ENCODE data around the gene DOCK7. TPM values are rescaled to one million over a fixed set of nuclear protein-coding genes. Genes with fewer than 3 reads are reported as not detected.

Gene DOCK7
- total RNA-seq, 2 donors from 2014 or later, result 7.6 to 10.7 TPM

DNA sequence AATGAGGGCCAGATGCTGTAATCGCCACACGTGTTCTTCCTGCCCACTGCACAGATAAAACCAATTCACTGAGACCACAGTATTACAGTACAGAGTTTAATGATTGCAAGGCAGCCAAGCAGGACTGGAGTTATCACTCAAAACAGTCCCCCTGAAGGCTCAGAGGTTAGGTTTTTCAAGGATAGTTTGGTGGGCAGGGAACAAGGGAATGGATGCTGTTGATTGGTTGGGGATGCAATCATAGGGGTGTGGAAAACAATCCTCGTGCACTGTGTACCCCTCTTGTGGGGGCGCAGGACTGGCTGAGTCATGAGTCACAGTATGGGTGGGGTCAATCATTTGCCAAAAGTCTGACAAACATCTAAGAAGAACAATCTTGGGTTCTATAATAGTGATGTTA, 263.8 kb downstream of the DOCK7 start:
- H3K4me3 Mint-ChIP-seq, result no peak overlapping the region

DNA sequence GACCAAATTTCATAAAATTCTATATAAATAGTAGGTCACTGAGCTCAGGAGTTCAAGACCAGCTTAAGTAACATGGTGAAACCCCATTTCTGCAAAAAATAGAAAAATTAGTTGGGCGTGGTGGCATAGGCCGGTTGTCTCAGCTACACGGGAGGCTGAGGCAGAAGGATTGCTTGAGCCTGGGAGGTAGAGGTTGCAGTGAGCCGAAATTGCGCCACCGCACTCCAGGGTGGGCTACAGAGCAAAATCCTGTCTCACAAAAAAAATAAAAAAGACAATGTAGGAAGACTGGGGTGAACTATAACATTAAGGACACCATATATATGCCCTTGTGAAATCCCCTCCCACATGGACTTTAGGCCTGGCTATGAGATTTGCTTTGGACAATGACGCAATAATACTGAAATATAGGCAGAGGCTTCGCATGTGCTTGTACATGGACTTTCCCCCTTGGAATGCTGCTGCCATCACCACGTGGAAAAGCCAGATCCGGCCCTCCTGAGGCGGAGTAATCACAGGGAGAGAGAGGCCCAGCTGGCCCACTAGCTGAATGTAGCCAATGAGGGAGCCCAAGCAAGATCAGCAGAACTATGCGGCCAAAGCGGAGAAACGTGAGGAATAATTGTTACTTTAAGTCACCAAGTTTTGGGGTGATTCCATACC, 264.5 kb downstream of the DOCK7 start:
- no peak overlapping the region for H3K4me3 Mint-ChIP-seq
- DNase-seq, result no peak
- H3K4me1 Mint-ChIP-seq (ENCODE audit: low read depth), result no peaks in the 10 kb centered on the region
- H3K36me3 Mint-ChIP-seq (ENCODE audit: insufficient read depth in 2 of 2), result no peaks in the 10 kb centered on the region
- no peaks in the 10 kb centered on the region for H3K27me3 Mint-ChIP-seq (ENCODE audit: low read depth)
- no peak overlapping the region for H3K27ac Mint-ChIP-seq
- H3K9me3 Mint-ChIP-seq, result no peaks in the 10 kb centered on the region
- no peak for ATAC-seq (replicated peaks in 1 of 2)

More for the DNA sequence above, 263.8 kb downstream of the DOCK7 start:
- H3K27ac Mint-ChIP-seq, result no peak overlapping the region
- ATAC-seq (replicated peaks in 1 of 2), result no peak
- H3K27me3 Mint-ChIP-seq (ENCODE audit: low read depth), result no peaks in the 10 kb centered on the region
- no peaks in the 10 kb centered on the region for H3K36me3 Mint-ChIP-seq (ENCODE audit: insufficient read depth in 2 of 2)
- no peaks in the 10 kb centered on the region for H3K9me3 Mint-ChIP-seq
- DNase-seq, result no peak
- no peaks in the 10 kb centered on the region for H3K4me1 Mint-ChIP-seq (ENCODE audit: low read depth)

DNA sequence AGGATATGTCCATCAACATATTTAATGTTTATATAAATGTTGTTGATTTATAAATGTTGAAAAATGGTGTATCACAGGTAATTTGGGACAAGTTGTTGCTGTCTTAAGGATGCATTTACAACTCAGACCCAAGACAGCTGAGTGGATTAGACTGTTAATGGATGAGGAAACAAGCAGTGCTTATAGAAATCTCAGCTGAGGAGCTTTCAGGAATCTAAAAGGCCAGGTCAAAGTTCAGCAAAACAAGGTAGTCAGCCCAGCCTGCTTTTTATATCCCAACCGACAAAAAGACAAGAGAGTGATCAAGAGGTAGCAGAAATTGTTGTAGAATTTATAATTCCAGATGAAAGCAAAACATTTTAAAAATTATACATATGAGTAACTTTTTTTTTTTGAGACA, 268.0 kb downstream of the DOCK7 start:
- ATAC-seq (replicated peaks in 1 of 2) (no peak), DNase-seq (no peak)
- no peaks in the 10 kb centered on the region for H3K36me3 Mint-ChIP-seq (ENCODE audit: insufficient read depth in 2 of 2)
- no peaks in the 10 kb centered on the region for H3K4me1 Mint-ChIP-seq (ENCODE audit: low read depth)
- H3K9me3 Mint-ChIP-seq, result no peaks in the 10 kb centered on the region
- H3K4me3 Mint-ChIP-seq, result no peak overlapping the region
- no peak overlapping the region for H3K27ac Mint-ChIP-seq
- no peaks in the 10 kb centered on the region for H3K27me3 Mint-ChIP-seq (ENCODE audit: low read depth)

DNA sequence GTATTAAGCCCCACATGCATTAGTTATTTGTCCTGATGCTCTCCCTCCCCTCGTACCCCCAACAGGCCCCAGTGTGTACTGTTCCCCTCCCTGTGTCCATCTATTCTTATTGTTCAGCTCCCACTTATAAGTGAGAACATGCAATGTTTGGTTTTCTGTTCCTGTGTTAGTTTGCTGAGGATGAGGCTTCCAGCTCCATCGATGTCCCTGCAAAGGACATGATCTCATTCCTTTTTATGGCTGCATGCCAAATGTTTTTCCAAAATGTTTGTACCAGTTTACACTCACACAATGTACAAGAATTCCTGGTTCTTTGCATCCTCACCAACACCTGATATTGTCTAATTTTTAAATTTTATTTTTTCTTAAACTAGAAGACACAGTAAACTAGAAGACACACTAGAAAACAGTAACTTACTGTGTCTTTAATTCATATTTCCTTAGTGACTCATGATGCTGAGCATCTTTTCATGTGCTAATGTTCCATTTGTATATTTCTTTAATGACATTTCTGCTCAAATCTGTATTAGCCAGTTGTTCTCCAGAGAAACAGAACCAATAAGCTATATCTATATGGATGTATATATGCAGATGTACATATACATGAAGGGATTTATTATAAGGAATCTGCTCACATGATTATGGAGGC, 270.7 kb downstream of the DOCK7 start:
- Mint-ChIP-seq H3K4me3 (no peak overlapping the region), H3K27ac (no peak overlapping the region), H3K36me3 (ENCODE audit: insufficient read depth in 2 of 2) (no peaks in the 10 kb centered on the region), H3K4me1 (ENCODE audit: low read depth) (no peaks in the 10 kb centered on the region), H3K27me3 (ENCODE audit: low read depth) (no peaks in the 10 kb centered on the region), H3K9me3 (no peaks in the 10 kb centered on the region)
- DNase-seq (no peak), ATAC-seq (replicated peaks in 1 of 2) (no peak)

DNA sequence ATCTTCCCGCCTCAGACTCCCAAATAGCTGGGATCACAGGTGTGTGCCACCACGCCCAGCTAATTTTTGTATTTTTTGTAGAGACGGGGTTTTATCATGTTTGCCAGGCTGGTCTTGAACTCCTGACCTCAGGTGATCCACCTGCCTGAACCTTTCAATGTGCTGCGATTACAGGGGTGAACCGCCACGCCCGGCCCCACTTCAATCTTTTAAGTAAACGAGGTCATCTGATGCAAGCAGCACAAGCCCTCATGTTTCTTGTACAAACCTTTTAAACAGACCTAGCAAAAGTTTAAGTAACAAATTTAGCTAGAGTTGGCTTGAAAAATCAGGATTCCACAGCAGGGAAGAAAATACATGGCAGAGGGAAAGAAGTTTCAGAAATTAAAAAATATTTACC, 272.5 kb downstream of the DOCK7 start:
- Mint-ChIP-seq H3K9me3 (no peaks in the 10 kb centered on the region), H3K27me3 (ENCODE audit: low read depth) (no peaks in the 10 kb centered on the region)
- ATAC-seq (replicated peaks in 1 of 2), result no peak

DNA sequence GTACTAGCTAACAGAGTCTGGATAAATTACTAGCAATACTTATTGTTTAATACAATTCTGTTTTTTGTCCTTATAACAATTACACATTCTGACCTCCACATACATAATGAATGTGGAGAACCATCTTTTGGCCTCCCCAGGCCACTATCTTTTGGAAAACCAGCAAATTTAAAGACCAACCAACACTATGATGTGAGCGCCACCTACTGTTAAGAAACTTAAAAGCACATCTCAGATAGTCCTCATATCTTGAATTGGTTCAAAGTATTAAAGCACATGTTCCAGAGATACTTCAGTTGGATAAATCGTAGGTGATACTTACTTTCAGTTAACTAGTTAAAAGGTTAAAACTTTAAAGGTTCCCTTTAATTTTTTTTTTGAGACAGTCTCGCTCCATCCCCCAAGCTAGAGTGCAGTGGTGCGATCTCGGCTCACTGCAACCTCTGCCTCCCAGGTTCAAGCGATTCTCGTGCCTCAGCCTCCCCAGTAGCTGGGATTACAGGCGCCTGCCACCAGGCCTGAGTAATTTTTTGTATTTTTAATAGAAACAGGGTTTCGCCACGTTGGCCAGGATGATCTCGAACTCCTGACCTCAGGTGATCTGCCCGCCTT, 280.7 kb downstream of the DOCK7 start:
- Mint-ChIP-seq H3K27me3 (ENCODE audit: low read depth) (no peaks in the 10 kb centered on the region), H3K9me3 (no peaks in the 10 kb centered on the region), H3K4me1 (ENCODE audit: low read depth) (no peaks in the 10 kb centered on the region), H3K36me3 (ENCODE audit: insufficient read depth in 2 of 2) (no peaks in the 10 kb centered on the region), H3K27ac (no peak overlapping the region), H3K4me3 (no peak overlapping the region)
- DNase-seq (peak; percentile 3 to 28), ATAC-seq (replicated peaks in 1 of 2) (peak in 1 of 2 donors; percentile 30)

More for the DNA sequence above, 272.5 kb downstream of the DOCK7 start:
- Mint-ChIP-seq H3K27ac (no peak overlapping the region), H3K4me1 (ENCODE audit: low read depth) (no peaks in the 10 kb centered on the region), H3K4me3 (no peak overlapping the region), H3K36me3 (ENCODE audit: insufficient read depth in 2 of 2) (no peaks in the 10 kb centered on the region)
- DNase-seq, result no peak

DNA sequence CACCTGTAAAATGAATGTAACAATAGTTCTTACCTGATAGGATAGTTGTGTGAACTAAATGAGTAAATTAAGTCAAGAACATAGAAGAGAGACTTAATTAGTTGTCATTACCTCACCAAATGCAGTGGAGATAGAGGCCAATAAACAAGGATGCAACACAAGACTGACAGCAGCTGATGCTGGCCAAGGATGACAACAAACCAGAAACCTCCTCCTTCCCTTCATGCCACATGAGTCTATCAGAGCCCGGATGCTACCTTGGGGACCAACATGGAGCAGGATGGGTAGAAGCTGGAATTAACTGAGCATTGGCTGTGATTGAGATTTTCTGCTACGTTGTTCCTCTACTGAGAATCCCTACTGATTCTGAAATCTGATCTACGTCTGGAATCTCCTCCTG, 281.6 kb downstream of the DOCK7 start:
- no peaks in the 10 kb centered on the region for H3K36me3 Mint-ChIP-seq (ENCODE audit: insufficient read depth in 2 of 2)
- H3K27me3 Mint-ChIP-seq (ENCODE audit: low read depth), result no peaks in the 10 kb centered on the region
- H3K4me3 Mint-ChIP-seq, result no peak overlapping the region
- no peaks in the 10 kb centered on the region for H3K4me1 Mint-ChIP-seq (ENCODE audit: low read depth)
- no peaks in the 10 kb centered on the region for H3K9me3 Mint-ChIP-seq
- ATAC-seq (replicated peaks in 1 of 2), result no peak
- no peak for DNase-seq
- no peak overlapping the region for H3K27ac Mint-ChIP-seq

DNA sequence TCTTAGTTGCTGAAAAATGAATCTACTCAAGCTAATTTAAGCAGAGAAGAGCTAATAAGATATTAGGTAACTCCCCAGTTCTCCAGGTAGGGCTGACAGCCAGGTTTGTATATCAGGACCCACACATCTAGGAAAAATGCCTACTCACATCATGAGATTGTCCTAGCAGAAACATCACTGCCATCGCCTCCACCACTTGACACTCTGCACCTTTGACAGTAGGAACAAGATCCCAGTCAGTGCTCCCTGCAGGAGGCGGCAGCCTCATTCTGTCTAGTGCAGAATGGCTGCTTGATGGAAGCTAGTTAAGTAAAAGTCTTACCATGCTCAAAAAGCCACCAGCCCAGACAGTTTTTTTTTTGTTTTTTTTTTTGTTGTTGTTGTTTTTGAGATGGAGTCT, 282.9 kb downstream of the DOCK7 start:
- no peak for ATAC-seq (replicated peaks in 1 of 2)
- no peaks in the 10 kb centered on the region for H3K9me3 Mint-ChIP-seq

More for the DNA sequence above, 282.9 kb downstream of the DOCK7 start:
- H3K4me1 Mint-ChIP-seq (ENCODE audit: low read depth), result no peaks in the 10 kb centered on the region
- no peak overlapping the region for H3K4me3 Mint-ChIP-seq
- H3K27me3 Mint-ChIP-seq (ENCODE audit: low read depth), result no peaks in the 10 kb centered on the region
- no peak for DNase-seq
- H3K36me3 Mint-ChIP-seq (ENCODE audit: insufficient read depth in 2 of 2), result no peaks in the 10 kb centered on the region
- no peak overlapping the region for H3K27ac Mint-ChIP-seq

Other genes with a start within 250 kb of the DOCK7 start
- gene ANGPTL3, start 90.9 kb downstream of the DOCK7 start, total RNA-seq, result not detected
- 10 to 100 TPM; 12.6 to 14.5 TPM for gene ATG4C, start 95.7 kb upstream of the DOCK7 start, total RNA-seq